Fibroblast of skin of right quadriceps (primary cell): Measurements from ENCODE around the gene HS3ST5.
"Not testable (repeated sequence)": the region's sequence is repeated elsewhere in the genome, so short reads cannot be mapped to it uniquely, and the experiment has no call there.

ENCODE experiments used
- DNase-seq: peaks from one replicate; pipeline ENCODE4 v3.0.0-alpha.2; 2013

Gene HS3ST5

GRCh38 chr6:114327074-114327473 lies 15.7 kb downstream of the HS3ST5 start:
- no peak for DNase-seq

- no peak for DNase-seq
Measured at GRCh38 chr6:114323784-114324183, 19.0 kb downstream of the HS3ST5 start.

GRCh38 chr6:114319749-114320148 lies 23.1 kb downstream of the HS3ST5 start:
- DNase-seq, result no peak

- DNase-seq, result no peak
Measured at GRCh38 chr6:114315831-114316595, 26.8 kb downstream of the HS3ST5 start.

GRCh38 chr6:114313816-114314215 lies 29.0 kb downstream of the HS3ST5 start:
- DNase-seq, result not testable (repeated sequence)

- DNase-seq, result no peak
Measured at GRCh38 chr6:114312931-114313330, 29.9 kb downstream of the HS3ST5 start.

GRCh38 chr6:114310053-114310452 lies 32.8 kb downstream of the HS3ST5 start:
- no peak for DNase-seq

GRCh38 chr6:114304304-114304887 lies 38.4 kb downstream of the HS3ST5 start:
- DNase-seq, result peak; percentile 8

GRCh38 chr6:114301596-114302219 lies 41.1 kb downstream of the HS3ST5 start:
- DNase-seq, result no peak

- DNase-seq, result no peak
Measured at GRCh38 chr6:114297135-114297534, 45.7 kb downstream of the HS3ST5 start.

- no peak for DNase-seq
Measured at GRCh38 chr6:114292431-114292830, 50.4 kb downstream of the HS3ST5 start.

- DNase-seq, result no peak
Measured at GRCh38 chr6:114291428-114291827, 51.4 kb downstream of the HS3ST5 start.

- no peak for DNase-seq
Measured at GRCh38 chr6:114290864-114291263, 52.0 kb downstream of the HS3ST5 start.

- no peak for DNase-seq
Measured at GRCh38 chr6:114288701-114289495, 53.9 kb downstream of the HS3ST5 start.

GRCh38 chr6:114287461-114287860 lies 55.4 kb downstream of the HS3ST5 start:
- no peak for DNase-seq

- no peak for DNase-seq
Measured at GRCh38 chr6:114286211-114286610, 56.6 kb downstream of the HS3ST5 start.

- peak; percentile 22 for DNase-seq
Measured at GRCh38 chr6:114284281-114284680, 58.5 kb downstream of the HS3ST5 start.

GRCh38 chr6:114282292-114282691 lies 60.5 kb downstream of the HS3ST5 start:
- DNase-seq, result no peak

GRCh38 chr6:114281496-114281895 lies 61.3 kb downstream of the HS3ST5 start:
- no peak for DNase-seq

GRCh38 chr6:114280239-114280982 lies 62.4 kb downstream of the HS3ST5 start:
- no peak for DNase-seq

- no peak for DNase-seq
Measured at GRCh38 chr6:114277220-114277619, 65.6 kb downstream of the HS3ST5 start.

GRCh38 chr6:114276783-114277182 lies 66.0 kb downstream of the HS3ST5 start:
- DNase-seq, result no peak

- DNase-seq, result no peak
Measured at GRCh38 chr6:114274836-114275235, 68.0 kb downstream of the HS3ST5 start.
